ENCODE results near the gene PWWP2A. TPM values are rescaled to one million over a fixed set of nuclear protein-coding genes. Genes with fewer than 3 reads are reported as not detected.
A peak's percentile ranks its signal among the peaks of the same experiment; 100 is the strongest.

The PWWP2A gene
- total and polyA plus RNA-seq, 2 experiments from 2014 or later: 51.5 to 81.6 TPM

DNA sequence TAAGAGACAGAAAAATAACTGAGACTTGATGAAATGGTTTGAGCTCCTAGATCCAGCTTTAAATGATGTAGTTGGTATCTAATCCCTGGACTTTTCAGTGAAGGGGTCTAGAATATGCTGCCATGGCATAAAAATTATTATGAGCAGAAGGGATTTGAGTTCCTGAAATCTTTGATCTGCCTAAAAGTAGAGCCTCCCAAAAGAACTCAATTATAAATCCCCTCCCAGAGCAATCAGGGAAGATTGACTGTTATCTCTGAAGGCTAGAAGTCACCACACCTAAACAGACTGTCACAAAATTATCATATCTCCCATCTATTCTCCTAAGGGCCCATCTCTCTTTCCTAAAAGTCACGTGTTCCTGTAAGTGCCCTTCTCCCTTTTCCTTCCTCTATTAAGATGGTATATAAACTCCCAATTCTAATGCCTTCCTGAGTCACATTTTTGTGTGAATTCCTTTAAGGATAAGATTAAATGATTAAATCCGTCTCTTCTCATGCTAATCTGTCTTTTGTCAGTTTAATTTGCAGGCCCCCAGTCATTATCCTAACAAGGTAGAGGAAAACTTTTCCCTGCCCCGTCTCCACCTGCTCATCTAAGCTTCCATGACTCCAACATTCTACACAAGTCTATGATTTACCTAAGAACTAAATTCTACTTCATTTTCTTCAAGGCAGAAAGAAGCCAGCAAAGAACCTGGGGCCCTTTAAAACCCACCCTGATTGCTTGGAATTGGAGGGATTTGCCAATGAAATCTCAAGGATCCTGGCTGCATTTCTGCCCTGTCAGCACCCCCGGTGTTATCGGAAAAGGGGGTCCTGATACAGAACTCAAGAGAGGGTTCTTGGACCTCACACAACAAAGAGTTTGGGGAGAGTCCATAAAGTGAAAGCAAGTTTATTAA is 47.1 kb upstream of the PWWP2A start:
- peaks cover 13% of the 10 kb centered on the region for H3F3A ChIP-seq (replicated peaks; ENCODE audit: low read depth)
- H3K4me3 Mint-ChIP-seq: peak overlapping the region; percentile 35
- H3K9me2 ChIP-seq (ENCODE audit: insufficient read depth): no peaks in the 10 kb centered on the region
- DNase-seq (ENCODE audit: low spot score): peak; percentile 94
- peaks cover 5% of the 10 kb centered on the region; the same call in 1 of the 3 replicates for H3K36me3 Mint-ChIP-seq (ENCODE audit: low read depth)
- H3K4me1 Mint-ChIP-seq: peaks cover 62% of the 10 kb centered on the region
- H3K4me1 ChIP-seq (ENCODE audit: insufficient read depth): peaks cover 17% of the 10 kb centered on the region
- H3K27me3 Mint-ChIP-seq (ENCODE audit: insufficient read depth, low read depth, poor library complexity): peaks cover 12% of the 10 kb centered on the region
- H3K36me3 ChIP-seq (ENCODE audit: insufficient read depth): no peaks in the 10 kb centered on the region
- H3K4me3 ChIP-seq: peak overlapping the region; percentile 24
- H3K27ac ChIP-seq (ENCODE audit: low read depth): peak overlapping the region; percentile 98
- peak overlapping the region; percentile 99 for H3K27ac Mint-ChIP-seq
- no peak overlapping the region for H2AFZ ChIP-seq
- ATAC-seq: peak; percentile 70
- no peaks in the 10 kb centered on the region for H3K9me3 Mint-ChIP-seq
- no peaks in the 10 kb centered on the region for H3K27me3 ChIP-seq (ENCODE audit: insufficient read depth)
- no peak for TF ChIP-seq POLR2AphosphoS5 (IDR thresholded peaks at IDR 0.05; ENCODE audit: low read depth)
- TF ChIP-seq JUNB (IDR thresholded peaks at IDR 0.05; ENCODE audit: unreplicated experiment): no peak
- no peak for TF ChIP-seq CTCF (conservative IDR thresholded peaks at IDR 0.05; ENCODE audit: low read depth in 2 of 2)
- TF ChIP-seq CREB1 (CRISPR knock-in tag; IDR thresholded peaks at IDR 0.05; ENCODE audit: low read depth): no peak
- TF ChIP-seq NANOG (IDR thresholded peaks at IDR 0.05; ENCODE audit: borderline replicate concordance): peak; percentile 85
- TF ChIP-seq STAT1 (IDR thresholded peaks at IDR 0.05; ENCODE audit: unreplicated experiment): no peak
- H4K20me1 ChIP-seq (replicated peaks; ENCODE audit: insufficient read depth): no peaks in the 10 kb centered on the region
- no peaks in the 10 kb centered on the region for H3K79me2 ChIP-seq (replicated peaks; ENCODE audit: insufficient read depth)
- H3K4me2 ChIP-seq: peak overlapping the region; percentile 36

DNA sequence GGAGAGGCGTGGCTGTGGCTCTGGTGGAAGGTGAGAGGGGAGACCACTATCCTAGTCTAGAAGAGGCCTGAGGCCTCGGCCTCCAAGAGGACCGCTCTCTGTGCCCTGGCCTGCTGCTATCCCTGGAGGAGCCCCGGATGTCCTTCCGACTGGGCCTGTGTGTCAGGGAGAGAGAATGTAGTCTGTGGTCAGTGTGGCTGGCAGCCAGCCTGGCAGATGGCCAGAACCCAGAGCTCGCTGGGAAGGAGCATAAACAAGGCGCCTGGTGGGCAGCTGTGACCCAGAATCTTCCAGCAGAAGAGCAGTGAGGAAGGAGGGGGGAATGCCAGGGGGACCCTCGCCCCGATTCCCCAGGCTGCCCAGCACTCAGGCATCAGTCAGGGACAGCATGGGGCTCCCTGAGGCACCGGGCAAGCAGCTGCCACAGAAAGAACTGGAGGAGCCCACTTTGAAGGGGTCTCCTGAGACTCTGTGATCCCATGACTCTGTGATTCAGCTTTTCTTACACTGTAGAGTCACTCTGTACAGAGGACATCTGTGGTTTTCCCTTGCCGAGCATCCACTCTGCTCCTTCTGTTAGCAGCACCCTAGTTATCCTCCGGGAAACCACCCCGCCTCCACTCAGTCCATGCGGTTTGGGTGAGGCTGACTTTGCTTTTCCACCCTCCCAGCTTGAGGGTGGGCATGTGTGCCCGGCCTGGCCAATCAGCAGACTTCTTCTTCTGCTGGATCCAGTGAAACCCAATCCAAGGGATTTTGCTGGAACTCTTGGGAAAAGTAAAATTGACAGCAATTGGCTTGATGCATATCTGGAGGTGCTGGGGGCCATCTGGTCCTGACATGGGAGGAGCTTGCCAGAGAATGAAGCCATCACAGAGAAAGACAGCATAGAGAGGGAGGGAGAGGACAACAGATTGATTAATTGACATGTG is 46.2 kb upstream of the PWWP2A start:
- Histone ChIP-seq H3K9me2 (ENCODE audit: insufficient read depth) (no peaks in the 10 kb centered on the region), H2AFZ (no peak overlapping the region), H4K20me1 (replicated peaks; ENCODE audit: insufficient read depth) (no peaks in the 10 kb centered on the region), H3K4me3 (no peak overlapping the region), H3F3A (replicated peaks; ENCODE audit: low read depth) (peaks cover 21% of the 10 kb centered on the region), H3K79me2 (replicated peaks; ENCODE audit: insufficient read depth) (no peaks in the 10 kb centered on the region), H3K27me3 (ENCODE audit: insufficient read depth) (no peaks in the 10 kb centered on the region), H3K36me3 (ENCODE audit: insufficient read depth) (no peaks in the 10 kb centered on the region), H3K27ac (ENCODE audit: low read depth) (peak overlapping the region; percentile 91), H3K4me1 (ENCODE audit: insufficient read depth) (peaks cover 24% of the 10 kb centered on the region), H3K4me2 (0 out of 2 replicates have a peak overlapping the region, but pooled peaks have one; percentile 7)
- ATAC-seq: peak; percentile 83
- H3K4me3 Mint-ChIP-seq: peak overlapping the region; percentile 35; the same call in 2 of the 3 replicates
- no peaks in the 10 kb centered on the region for H3K9me3 Mint-ChIP-seq
- peaks cover 66% of the 10 kb centered on the region for H3K4me1 Mint-ChIP-seq
- peaks cover 12% of the 10 kb centered on the region for H3K27me3 Mint-ChIP-seq (ENCODE audit: insufficient read depth, low read depth, poor library complexity)
- peak; percentile 94 for DNase-seq (ENCODE audit: low spot score)
- H3K36me3 Mint-ChIP-seq (ENCODE audit: low read depth): peaks cover 5% of the 10 kb centered on the region; the same call in 1 of the 3 replicates
- H3K27ac Mint-ChIP-seq: peak overlapping the region; percentile 99
- TF ChIP-seq CREB1 (CRISPR knock-in tag; IDR thresholded peaks at IDR 0.05; ENCODE audit: low read depth) (peak; percentile 23; the same call in 1 of the 2 replicates), ZNF114 (CRISPR knock-in tag; IDR thresholded peaks at IDR 0.05) (no peak), POLR2AphosphoS5 (IDR thresholded peaks at IDR 0.05; ENCODE audit: low read depth) (peak; percentile 62)
